C4-2B (cell line): ENCODE data around the gene ZGPAT.

Experiments
- H3K27ac ChIP-seq: fragments of 450-650 bp; 2 replicates; pipeline ENCODE4 v1.5.1; 2017
- ZFX ChIP-seq: fragments of 450-650 bp; IDR thresholded peaks from 2 replicates; pipeline ENCODE4 v1.6.1; 2017
- TF ChIP-seq, protein P1 (sequence below): fragments of 450-650 bp; conservative IDR thresholded peaks from 2 replicates; pipeline ENCODE4 v1.5.1; 2017; ENCODE audit warnings: mild to moderate bottlenecking

The ZGPAT gene

DNA sequence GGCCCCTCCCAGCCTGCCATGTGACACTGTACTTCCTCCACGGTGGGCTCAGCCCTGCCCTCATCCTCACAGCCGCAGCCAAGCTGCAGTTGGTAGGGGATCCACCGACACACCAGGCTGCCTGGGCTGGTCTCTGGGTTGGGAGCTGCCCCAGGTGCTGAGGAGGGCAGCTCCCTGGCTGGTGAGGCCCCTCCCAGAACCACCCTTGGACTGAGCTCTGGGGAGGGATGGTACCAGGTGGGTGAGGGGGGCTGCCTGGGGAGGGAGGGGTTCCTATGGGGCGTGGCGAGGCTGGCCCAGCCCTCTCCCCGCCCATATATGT, 11.6 kb upstream of the ZGPAT start:
- TF ChIP-seq, protein P1, sequence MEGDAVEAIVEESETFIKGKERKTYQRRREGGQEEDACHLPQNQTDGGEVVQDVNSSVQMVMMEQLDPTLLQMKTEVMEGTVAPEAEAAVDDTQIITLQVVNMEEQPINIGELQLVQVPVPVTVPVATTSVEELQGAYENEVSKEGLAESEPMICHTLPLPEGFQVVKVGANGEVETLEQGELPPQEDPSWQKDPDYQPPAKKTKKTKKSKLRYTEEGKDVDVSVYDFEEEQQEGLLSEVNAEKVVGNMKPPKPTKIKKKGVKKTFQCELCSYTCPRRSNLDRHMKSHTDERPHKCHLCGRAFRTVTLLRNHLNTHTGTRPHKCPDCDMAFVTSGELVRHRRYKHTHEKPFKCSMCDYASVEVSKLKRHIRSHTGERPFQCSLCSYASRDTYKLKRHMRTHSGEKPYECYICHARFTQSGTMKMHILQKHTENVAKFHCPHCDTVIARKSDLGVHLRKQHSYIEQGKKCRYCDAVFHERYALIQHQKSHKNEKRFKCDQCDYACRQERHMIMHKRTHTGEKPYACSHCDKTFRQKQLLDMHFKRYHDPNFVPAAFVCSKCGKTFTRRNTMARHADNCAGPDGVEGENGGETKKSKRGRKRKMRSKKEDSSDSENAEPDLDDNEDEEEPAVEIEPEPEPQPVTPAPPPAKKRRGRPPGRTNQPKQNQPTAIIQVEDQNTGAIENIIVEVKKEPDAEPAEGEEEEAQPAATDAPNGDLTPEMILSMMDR = no peak
- TF ChIP-seq ZFX = no peak

DNA sequence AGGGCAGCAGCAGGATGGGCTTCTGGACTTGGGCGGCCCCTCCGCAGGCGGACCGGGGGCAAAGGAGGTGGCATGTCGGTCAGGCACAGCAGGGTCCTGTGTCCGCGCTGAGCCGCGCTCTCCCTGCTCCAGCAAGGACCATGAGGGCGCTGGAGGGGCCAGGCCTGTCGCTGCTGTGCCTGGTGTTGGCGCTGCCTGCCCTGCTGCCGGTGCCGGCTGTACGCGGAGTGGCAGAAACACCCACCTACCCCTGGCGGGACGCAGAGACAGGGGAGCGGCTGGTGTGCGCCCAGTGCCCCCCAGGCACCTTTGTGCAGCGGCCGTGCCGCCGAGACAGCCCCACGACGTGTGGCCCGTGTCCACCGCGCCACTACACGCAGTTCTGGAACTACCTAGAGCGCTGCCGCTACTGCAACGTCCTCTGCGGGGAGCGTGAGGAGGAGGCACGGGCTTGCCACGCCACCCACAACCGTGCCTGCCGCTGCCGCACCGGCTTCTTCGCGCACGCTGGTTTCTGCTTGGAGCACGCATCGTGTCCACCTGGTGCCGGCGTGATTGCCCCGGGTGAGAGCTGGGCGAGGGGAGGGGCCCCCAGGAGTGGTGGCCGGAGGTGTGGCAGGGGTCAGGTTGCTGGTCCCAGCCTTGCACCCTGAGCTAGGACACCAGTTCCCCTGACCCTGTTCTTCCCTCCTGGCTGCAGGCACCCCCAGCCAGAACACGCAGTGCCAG, 11.0 kb upstream of the ZGPAT start, which contains the start of gene TNFRSF6B:
Gene TNFRSF6B, plus strand, starts transcription at position 25 of the 729 bp plus-strand sequence. Its CDS starts 116 bp downstream, at position 141.
- TF ChIP-seq ZFX = no peak
- TF ChIP-seq, protein P1 = no peak
- no peak within 1 kb of the TSS for H3K27ac ChIP-seq

More for the DNA sequence above, 11.6 kb upstream of the ZGPAT start:
- no peak overlapping the region for H3K27ac ChIP-seq

DNA sequence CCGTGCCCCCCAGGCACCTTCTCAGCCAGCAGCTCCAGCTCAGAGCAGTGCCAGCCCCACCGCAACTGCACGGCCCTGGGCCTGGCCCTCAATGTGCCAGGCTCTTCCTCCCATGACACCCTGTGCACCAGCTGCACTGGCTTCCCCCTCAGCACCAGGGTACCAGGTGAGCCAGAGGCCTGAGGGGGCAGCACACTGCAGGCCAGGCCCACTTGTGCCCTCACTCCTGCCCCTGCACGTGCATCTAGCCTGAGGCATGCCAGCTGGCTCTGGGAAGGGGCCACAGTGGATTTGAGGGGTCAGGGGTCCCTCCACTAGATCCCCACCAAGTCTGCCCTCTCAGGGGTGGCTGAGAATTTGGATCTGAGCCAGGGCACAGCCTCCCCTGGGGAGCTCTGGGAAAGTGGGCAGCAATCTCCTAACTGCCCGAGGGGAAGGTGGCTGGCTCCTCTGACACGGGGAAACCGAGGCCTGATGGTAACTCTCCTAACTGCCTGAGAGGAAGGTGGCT, 10.4 kb upstream of the ZGPAT start:
- H3K27ac ChIP-seq = no peak overlapping the region
- TF ChIP-seq ZFX = no peak
- TF ChIP-seq, protein P1 = no peak

DNA sequence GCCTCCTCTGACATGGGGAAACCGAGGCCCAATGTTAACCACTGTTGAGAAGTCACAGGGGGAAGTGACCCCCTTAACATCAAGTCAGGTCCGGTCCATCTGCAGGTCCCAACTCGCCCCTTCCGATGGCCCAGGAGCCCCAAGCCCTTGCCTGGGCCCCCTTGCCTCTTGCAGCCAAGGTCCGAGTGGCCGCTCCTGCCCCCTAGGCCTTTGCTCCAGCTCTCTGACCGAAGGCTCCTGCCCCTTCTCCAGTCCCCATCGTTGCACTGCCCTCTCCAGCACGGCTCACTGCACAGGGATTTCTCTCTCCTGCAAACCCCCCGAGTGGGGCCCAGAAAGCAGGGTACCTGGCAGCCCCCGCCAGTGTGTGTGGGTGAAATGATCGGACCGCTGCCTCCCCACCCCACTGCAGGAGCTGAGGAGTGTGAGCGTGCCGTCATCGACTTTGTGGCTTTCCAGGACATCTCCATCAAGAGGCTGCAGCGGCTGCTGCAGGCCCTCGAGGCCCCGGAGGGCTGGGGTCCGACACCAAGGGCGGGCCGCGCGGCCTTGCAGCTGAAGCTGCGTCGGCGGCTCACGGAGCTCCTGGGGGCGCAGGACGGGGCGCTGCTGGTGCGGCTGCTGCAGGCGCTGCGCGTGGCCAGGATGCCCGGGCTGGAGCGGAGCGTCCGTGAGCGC, 9.8 kb upstream of the ZGPAT start:
- TF ChIP-seq ZFX = no peak
- no peak overlapping the region for H3K27ac ChIP-seq

DNA sequence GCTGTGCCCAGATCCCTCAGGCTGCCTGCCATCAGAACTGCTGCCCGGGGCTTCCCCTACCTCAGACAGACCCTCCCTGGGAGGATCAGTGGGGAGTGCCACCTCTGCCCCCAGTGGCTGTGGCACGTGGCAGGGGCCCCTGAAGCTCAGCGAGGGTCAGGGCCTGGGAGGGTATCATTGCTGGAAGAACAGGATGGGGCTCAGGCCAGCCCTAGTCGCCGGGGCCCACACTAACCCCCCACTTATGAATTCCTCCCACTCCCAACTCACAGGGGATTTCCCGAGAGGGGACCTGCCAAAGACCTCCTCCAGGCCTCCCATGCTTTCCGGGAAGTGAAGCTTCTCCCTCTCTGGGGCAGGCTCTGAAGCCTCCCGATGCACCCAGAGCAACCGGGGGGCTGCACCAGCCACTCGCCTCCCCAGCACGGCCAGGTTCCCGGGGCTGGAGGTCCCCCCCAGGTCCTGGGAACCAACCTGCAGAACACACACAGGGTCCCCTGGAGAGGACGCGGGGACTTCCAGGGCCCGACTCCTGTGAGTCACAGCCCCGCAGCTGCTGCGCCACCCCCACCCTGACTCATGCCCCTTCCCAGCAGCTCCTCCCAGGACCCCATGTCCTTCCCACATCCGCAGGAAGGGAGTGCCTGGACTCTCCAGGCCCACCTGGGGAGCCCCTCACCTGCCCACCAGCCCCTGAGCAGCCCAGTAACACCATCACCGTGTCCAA, 8.9 kb upstream of the ZGPAT start:
- no peak for TF ChIP-seq ZFX
- TF ChIP-seq, protein P1 = no peak
- H3K27ac ChIP-seq = no peak overlapping the region

DNA sequence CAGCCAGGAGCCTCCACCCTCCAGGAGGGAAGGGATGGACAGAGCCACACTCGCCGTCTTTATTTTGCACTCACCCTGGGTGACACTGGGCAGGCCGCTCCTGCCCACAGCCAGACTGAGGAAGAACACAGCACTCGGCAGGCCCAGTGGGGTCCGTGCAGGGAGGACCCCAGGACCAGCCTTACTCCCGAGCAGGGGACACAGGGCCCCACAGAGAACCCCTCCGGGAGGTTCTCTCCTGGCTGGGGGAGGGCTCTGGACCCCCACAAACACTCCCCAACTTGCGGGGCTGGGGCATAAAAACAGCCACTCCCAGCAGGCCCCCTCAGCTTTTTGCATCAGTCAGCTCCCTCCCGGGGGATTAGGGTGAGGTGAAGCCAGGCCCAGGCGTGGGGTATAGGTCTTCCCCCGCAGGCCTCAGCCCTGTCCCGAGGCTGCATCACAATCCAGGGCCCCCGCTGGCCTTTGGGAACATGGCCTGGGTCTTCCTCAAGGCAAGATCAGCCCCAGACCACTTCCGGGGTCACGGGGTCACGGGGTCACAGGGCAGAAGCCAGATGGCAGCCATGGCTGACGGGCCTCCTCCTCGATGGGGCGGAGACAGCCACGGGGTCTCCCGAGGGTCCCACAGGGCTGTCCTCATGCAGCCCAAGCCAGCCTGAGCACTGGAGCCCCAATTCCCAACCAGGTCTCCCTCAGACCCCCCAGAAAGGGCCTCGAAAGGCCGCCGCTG, 8.2 kb upstream of the ZGPAT start:
- TF ChIP-seq ZFX = no peak
- TF ChIP-seq, protein P1 = no peak
- no peak overlapping the region for H3K27ac ChIP-seq
